Stimulated activated naive CD8-positive, alpha-beta T cell treated with anti-CD3 and anti-CD28 coated beads, Interleukin-15, Interleukin-2, amounts not matched to agents 100 ng/mL and 50 ng/mL, for 24 hours (primary cell): ENCODE data around the gene PCGF5.
A peak's percentile ranks its signal among the peaks of the same experiment; 100 is the strongest.

ENCODE experiments used
- H3K27ac Mint-ChIP-seq: one replicate; pipeline ENCODE4 v1.8.0; 2021; ENCODE audit warnings: mild to moderate bottlenecking, mixed read lengths
- H3K27me3 Mint-ChIP-seq: one replicate; pipeline ENCODE4 v1.8.0; 2021; ENCODE audit warnings: mixed read lengths
- H3K36me3 Mint-ChIP-seq: one replicate; pipeline ENCODE4 v1.8.0; 2021; ENCODE audit warnings: low read depth, mixed read lengths
- H3K4me1 Mint-ChIP-seq: one replicate; pipeline ENCODE4 v1.8.0; 2021; ENCODE audit warnings: low read depth, mixed read lengths
- H3K4me3 Mint-ChIP-seq: one replicate; pipeline ENCODE4 v1.8.0; 2021; ENCODE audit warnings: mild to moderate bottlenecking, mixed read lengths
- H3K9me3 Mint-ChIP-seq: one replicate; pipeline ENCODE4 v1.8.0; 2021; ENCODE audit warnings: mixed read lengths

The PCGF5 gene

DNA sequence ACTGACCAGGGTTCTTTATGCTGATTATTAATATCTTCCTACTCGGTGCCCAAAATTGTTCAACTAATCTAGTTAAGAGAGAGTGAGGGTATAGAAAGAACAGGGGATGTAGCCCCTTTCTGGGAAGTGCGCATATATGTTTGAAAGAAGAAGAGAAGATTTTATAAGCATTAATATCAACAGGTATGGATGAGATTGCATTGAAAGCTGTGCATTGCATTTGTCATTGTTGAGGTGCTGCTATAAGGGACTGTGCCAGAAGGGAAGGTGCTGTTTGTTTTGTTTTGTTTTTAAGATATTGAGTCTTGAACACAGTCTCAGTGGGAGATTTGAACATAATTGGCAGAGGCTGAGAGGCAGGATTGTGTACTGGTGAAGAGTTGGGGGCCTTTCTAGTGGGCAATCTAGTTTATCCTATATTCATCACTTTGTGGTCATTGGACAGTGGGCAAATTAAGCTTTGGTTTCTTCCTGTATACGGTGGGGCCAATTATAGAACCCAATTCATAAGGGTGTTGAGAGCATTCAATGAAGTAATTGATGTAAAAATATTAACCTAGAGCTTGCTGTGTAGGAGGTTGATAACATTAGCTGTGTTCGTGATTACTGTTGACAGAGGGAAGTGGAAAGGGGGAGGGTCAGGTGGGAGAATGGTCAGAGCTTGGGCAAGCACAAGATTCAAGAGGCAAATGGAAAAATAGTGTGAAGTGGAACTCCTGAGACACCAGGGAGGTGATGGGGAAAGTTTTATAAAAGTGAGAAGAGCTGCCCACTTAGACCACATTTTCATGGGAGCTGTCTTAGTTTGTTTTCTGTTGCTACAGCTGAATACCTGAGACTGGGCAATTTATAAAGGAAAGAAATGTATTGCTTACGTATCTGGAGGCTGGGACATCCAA lies 19.9 kb upstream of the PCGF5 start:
- no peaks in the 10 kb centered on the region for H3K9me3 Mint-ChIP-seq
- H3K27ac Mint-ChIP-seq, result peak overlapping the region; percentile 94
- H3K27me3 Mint-ChIP-seq, result no peaks in the 10 kb centered on the region
- H3K4me3 Mint-ChIP-seq, result peak overlapping the region; percentile 76
- H3K4me1 Mint-ChIP-seq, result peaks cover 92% of the 10 kb centered on the region
- H3K36me3 Mint-ChIP-seq, result peaks cover 13% of the 10 kb centered on the region

DNA sequence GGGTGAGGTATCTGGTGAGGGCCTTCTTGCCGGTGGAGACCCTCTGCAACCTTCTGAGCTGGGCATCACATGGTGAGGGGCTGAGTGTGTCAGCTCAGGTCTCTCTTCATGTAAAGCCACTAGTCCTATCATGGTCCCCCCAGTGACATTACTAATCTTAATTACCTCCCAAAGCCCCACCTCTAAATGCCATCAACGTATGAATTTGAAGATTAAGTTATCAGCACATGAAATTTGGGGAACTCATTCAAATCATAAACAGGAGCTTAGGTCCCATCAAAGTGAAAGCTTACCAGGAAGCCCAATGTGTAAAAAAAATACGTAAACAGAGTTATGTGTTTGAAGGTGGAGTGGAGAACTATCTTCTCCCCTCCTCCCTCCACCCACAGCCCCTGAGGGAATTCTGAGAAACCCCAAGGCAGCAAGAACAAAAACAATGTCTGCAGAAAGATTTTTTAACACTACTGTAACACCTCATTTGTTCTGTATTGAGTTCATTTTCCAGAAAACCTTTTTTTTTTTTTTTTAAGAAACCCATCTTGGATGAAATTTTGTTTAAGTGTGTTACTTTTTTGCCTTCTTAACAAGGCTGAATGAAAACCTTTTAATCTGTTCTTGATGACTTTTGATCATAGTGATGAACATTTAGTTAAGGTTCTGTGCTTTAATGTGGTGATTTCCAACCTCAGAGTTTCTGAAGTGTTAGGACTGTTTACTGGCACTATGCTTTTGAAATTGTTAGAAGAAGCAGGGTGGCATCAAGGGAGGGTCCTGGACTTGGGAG lies 19.1 kb upstream of the PCGF5 start:
- Mint-ChIP-seq H3K9me3 (no peaks in the 10 kb centered on the region), H3K36me3 (peaks cover 13% of the 10 kb centered on the region), H3K27me3 (no peaks in the 10 kb centered on the region), H3K4me3 (peak overlapping the region; percentile 76), H3K27ac (peak overlapping the region; percentile 94), H3K4me1 (peaks cover 92% of the 10 kb centered on the region)

DNA sequence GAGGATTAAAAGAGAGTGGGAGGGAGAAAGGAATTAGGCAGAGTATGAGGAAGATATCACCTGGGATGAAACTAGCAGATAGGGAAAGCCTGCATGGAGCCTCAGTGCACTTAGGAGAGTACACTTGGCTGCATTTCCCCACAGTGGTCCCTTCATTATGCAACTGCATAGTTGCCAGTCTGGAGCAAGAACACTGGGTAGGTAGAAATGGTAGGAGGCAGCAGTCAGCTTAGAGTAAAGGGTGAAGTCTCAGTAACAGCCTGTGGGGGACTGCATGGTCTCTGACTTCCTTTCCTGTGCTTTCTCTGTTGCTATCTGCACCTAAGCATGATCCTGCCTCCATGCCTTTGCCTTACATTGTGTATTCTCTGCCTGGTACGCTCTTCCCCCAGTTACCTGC lies 14.0 kb upstream of the PCGF5 start:
- Mint-ChIP-seq H3K27me3 (no peaks in the 10 kb centered on the region), H3K27ac (peak overlapping the region; percentile 36), H3K36me3 (peaks cover 4% of the 10 kb centered on the region), H3K4me1 (peaks cover 85% of the 10 kb centered on the region), H3K9me3 (no peaks in the 10 kb centered on the region), H3K4me3 (peak overlapping the region; percentile 27)

DNA sequence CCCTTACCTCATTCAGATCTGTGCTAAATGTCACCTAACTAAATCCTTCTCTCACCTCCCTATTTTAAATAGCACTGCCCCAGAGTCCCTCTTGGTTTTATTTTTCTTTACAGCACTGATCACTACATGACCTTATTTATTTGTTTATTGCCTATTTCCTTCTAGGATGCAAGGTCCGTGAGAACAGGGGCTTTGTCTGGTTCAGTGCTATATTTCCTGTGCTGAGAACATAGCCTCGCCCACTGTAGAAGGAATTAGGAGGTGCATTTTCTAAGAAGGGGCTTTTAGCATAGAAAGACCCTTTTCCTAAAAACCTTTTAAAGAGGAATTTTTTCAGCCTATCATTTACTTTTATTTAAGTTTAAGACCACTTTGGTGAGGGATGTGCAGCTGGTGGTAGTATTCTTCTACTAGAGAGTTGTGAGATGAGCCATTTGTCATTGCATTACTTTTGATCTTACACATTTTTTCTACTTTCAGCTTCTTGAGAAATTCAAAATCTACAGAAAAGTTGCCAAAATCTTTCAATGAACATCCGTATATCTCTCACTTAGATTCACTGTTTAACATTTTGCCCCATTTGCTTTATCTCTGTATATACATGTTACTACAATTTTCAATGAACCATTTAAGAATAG lies 13.5 kb upstream of the PCGF5 start:
- H3K4me1 Mint-ChIP-seq, result peaks cover 82% of the 10 kb centered on the region
- peak overlapping the region; percentile 36 for H3K27ac Mint-ChIP-seq
- H3K27me3 Mint-ChIP-seq, result no peaks in the 10 kb centered on the region
- peak overlapping the region; percentile 27 for H3K4me3 Mint-ChIP-seq
- peaks cover 4% of the 10 kb centered on the region for H3K36me3 Mint-ChIP-seq
- no peaks in the 10 kb centered on the region for H3K9me3 Mint-ChIP-seq

DNA sequence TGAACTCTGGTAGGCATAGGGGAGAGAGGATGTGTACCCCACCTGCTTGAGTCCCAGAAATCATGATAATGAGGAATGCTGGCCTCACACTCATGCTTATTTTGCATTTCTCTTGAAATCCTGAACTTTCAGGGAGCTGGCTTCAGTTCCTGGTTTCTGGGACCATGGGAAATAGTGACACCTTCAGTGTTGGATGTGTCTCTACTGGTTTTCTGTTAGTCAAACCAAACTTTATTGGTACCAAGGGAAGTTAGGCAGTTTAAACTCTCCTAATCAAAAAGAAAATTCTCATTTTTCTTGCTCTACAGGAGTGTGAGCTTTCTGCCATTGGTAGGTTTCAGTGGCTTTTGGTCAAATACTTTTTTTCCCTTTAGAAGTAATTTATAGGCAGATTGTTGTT lies 11.8 kb upstream of the PCGF5 start:
- Mint-ChIP-seq H3K36me3 (peaks cover 4% of the 10 kb centered on the region), H3K27ac (peak overlapping the region; percentile 28), H3K9me3 (no peaks in the 10 kb centered on the region), H3K4me1 (peaks cover 76% of the 10 kb centered on the region), H3K4me3 (no peak overlapping the region), H3K27me3 (no peaks in the 10 kb centered on the region)

DNA sequence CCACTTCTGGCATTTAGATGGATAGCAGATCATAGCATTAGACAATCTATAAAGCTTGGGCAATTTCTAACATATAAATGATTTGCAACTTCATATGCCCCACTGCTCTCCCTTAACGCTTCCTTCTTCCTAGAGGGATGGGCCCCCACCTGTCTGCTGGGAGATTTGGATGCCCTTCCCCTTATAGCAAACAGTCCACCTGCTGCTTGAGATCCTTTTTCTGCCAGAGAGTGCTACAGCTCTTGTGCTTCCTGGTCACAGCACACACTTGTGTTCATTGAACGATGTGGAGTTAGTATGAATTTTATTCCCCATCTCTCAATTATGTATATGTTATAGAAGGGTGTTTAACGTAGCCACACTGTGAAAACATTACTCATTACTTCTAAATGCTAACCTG lies 10.4 kb upstream of the PCGF5 start:
- Mint-ChIP-seq H3K4me1 (peaks cover 73% of the 10 kb centered on the region), H3K4me3 (no peak overlapping the region)

DNA sequence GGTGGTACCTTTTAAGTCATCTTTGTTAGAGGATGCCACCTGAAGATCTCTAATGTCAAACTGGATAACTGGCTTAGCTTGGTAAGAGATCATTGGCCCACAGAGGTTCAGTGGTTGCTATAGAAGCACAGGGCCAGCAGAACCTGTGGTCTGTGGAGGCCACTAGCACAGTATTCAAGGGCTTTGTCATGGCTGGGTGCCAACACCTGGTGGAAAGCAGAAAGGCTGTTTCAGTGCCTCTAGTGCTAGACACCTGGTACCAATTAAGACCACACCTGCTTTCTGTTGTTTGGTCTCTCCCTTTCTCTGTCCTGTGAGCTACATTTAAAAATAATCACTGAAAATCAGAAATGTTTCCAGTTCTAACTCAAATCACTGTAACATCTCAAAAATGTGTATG lies 10.0 kb upstream of the PCGF5 start:
- H3K27me3 Mint-ChIP-seq, result no peaks in the 10 kb centered on the region
- peaks cover 73% of the 10 kb centered on the region for H3K4me1 Mint-ChIP-seq
- no peak overlapping the region for H3K4me3 Mint-ChIP-seq
- no peak overlapping the region for H3K27ac Mint-ChIP-seq
- no peaks in the 10 kb centered on the region for H3K9me3 Mint-ChIP-seq
- H3K36me3 Mint-ChIP-seq, result peaks cover 4% of the 10 kb centered on the region

More for the DNA sequence above, 10.4 kb upstream of the PCGF5 start:
- Mint-ChIP-seq H3K9me3 (no peaks in the 10 kb centered on the region), H3K27ac (peak overlapping the region; percentile 21), H3K27me3 (no peaks in the 10 kb centered on the region), H3K36me3 (peaks cover 4% of the 10 kb centered on the region)

DNA sequence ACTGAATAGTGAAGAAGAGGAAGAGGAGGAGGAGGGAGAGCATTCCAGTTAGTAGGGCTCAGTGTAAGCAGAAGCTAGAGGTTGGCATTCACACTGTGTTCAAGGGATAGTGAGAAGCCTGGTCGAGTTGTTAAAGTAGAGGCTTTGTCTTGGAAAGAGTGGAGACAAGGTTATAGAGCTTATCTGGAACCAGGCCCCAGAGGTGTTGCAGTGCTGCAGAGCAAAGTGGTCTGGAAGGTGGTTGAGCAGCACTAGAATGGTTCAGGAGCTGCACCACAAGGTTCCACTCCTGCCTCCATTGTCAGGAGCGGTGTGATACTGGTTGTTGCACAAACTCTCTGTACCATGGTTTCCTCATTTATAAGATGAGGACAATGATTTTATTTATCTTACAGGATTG lies 8.8 kb upstream of the PCGF5 start:
- no peak overlapping the region for H3K4me3 Mint-ChIP-seq
- no peaks in the 10 kb centered on the region for H3K9me3 Mint-ChIP-seq
- no peak overlapping the region for H3K27ac Mint-ChIP-seq
- peaks cover 4% of the 10 kb centered on the region for H3K36me3 Mint-ChIP-seq
- H3K27me3 Mint-ChIP-seq, result no peaks in the 10 kb centered on the region
- H3K4me1 Mint-ChIP-seq, result peaks cover 74% of the 10 kb centered on the region

DNA sequence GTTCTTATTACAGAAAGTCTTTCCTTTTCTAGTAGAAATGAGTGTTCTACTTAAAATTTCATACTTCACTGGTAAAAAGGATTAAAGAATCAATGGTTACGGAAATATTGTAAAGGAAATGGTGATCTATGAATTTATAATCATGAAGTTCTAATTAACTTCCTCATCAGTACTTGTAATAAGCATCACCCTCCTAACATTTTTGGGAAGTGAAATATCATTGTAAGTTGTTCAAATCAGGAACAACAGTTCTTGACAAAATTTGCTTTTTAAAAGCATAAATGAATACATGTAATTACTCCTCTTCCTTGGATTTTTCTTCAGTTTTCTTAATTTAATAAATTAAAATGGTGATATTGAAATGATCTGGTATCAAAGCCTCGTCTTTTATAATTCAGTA lies 5.6 kb upstream of the PCGF5 start:
- H3K36me3 Mint-ChIP-seq, result peaks cover 4% of the 10 kb centered on the region

DNA sequence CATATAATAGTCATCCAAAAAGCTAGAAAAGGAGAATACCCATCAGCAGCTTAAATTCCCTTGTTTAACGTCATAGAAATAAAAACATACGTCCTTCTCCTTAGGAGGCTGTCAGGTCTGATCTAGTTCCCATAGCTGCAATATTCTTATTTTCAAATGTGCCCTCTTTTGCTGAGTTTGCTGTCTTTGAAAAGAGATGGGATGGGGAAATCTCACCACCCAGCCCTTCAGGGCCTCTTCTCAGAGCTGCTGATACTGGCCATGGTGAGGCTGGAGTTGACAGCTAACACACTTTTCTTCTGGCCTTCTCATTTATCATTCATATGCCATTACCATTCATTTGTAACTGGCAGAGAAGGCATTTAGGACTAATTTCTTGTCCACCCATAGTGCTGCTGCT lies 5.1 kb upstream of the PCGF5 start:
- H3K27ac Mint-ChIP-seq, result no peak overlapping the region
- H3K27me3 Mint-ChIP-seq, result no peaks in the 10 kb centered on the region
- peaks cover 51% of the 10 kb centered on the region for H3K4me1 Mint-ChIP-seq
- H3K36me3 Mint-ChIP-seq, result no peaks in the 10 kb centered on the region
- H3K4me3 Mint-ChIP-seq, result no peak overlapping the region
- H3K9me3 Mint-ChIP-seq, result no peaks in the 10 kb centered on the region

More for the DNA sequence above, 5.6 kb upstream of the PCGF5 start:
- Mint-ChIP-seq H3K4me1 (peaks cover 52% of the 10 kb centered on the region), H3K4me3 (no peak overlapping the region), H3K27me3 (no peaks in the 10 kb centered on the region), H3K27ac (no peak overlapping the region), H3K9me3 (no peaks in the 10 kb centered on the region)

DNA sequence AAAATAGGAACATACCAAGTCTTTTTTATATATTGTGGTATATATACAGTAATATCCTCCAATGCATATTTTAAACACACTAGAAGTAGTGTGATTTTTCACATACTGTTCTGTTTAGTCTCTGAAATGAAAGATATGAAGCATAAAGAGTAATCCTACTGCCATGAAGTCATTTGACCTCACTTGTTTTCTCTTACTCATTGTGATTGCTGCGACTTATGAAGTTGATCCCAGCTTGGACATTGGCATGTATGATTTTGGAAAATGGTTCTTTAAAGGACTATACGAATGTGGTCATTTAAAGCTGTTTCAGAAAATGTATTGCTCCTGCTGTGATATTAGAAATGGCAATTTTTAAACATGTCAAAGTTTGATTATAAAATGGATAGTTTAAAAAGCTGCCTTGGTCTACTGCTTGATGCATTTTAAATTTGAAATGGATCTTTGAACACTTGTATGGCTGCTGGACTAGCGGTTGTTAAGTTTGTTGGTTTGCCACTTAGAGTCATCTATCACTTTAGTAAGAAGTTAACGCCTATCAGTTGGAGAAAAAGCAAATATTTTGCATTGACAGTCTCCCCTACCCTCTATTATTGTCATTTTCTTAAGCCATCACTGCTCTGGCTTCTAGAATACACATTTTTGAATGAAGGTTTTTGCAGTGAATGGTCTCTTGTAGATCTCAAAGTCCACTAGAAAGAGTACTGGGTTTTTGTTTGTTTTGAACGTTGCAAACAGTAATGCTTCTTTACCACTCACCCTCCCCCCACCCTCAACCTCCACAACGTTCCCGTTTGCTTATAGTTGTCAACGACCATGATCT lies 881 bp upstream of the PCGF5 start:
- H3K9me3 Mint-ChIP-seq, result no peaks in the 10 kb centered on the region
- H3K27ac Mint-ChIP-seq, result peak overlapping the region; percentile 72
- H3K36me3 Mint-ChIP-seq, result peaks cover 26% of the 10 kb centered on the region
- H3K4me1 Mint-ChIP-seq, result peaks cover 52% of the 10 kb centered on the region
- no peaks in the 10 kb centered on the region for H3K27me3 Mint-ChIP-seq
- H3K4me3 Mint-ChIP-seq, result peak overlapping the region; percentile 81

DNA sequence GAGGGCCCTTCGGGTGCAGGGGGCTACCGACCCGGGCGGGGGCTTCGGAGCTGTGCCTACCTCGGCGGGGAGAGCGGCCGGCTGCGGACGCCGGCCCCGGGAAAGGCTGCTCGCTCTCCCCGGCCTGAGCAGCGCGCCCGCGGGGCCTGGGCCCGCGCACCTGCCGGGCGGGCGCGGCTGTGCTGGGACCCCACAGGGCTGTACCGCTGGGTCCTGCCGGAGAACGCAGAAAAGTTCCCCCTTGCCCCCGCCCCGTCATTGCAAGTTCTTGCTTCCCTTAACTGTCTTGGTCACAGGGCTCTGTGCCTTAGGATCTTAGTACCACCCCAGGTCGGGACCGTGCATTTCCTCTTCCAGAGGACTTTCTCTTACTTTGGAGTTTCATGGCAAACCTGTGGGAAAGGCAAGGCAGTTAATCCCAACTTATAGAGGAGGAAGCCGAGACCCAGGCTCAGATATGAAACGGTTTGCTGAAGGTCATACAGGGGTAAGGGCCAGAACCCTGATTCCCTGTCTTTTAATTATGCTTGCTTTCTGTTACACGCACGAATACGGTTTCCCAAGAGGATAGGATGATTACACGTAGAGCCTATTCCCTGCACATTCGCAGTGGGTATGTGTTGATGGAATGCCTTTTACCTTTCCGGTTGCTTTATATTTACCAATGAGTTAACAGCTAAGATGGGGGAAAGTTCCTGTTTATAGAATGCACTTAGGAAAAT lies 652 bp downstream of the PCGF5 start:
- peaks cover 45% of the 10 kb centered on the region for H3K4me1 Mint-ChIP-seq
- H3K27ac Mint-ChIP-seq, result peak overlapping the region; percentile 89
- no peaks in the 10 kb centered on the region for H3K27me3 Mint-ChIP-seq
- H3K4me3 Mint-ChIP-seq, result peak overlapping the region; percentile 94
- no peaks in the 10 kb centered on the region for H3K9me3 Mint-ChIP-seq
- peaks cover 29% of the 10 kb centered on the region for H3K36me3 Mint-ChIP-seq

DNA sequence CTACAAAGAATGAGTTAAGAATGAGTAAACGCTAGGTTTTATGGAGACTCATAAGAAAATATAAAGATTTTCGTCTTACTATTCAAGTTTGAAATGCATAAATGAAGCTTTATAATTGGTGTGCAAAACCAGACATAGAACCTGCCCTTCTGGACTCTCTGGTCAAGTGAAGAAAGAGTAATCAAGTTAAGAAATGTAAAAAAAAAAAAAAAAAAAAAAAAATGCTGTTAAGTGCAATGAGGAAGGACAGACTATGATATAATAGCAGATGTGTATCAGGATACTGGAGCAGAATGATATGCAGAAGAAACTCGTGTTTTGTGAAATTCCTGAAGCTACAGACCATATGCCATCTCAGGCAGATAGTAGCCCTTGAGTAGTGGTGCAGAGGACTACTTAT lies 5.6 kb downstream of the PCGF5 start:
- no peaks in the 10 kb centered on the region for H3K9me3 Mint-ChIP-seq
- no peak overlapping the region for H3K27ac Mint-ChIP-seq
- H3K36me3 Mint-ChIP-seq, result peaks cover 42% of the 10 kb centered on the region
- H3K27me3 Mint-ChIP-seq, result no peaks in the 10 kb centered on the region
- peaks cover 51% of the 10 kb centered on the region for H3K4me1 Mint-ChIP-seq
- no peak overlapping the region for H3K4me3 Mint-ChIP-seq

DNA sequence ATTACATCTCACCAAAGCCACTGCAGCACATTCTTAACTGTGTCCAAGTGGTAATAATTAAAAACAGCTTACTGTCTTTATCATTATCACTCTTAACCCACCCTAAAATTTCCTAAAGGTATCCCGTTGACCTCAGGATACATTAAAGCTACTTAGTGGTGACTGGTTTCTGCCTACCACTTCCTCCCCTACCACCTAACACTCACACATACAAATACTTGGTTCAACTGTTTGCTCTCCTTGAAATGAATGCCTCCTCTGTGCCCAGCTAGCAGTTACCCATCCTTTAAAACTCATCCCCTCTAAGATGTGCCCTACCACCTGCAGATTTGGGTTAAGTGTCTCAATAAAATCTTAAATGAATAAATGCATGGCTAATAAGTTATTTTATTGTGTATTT lies 7.1 kb downstream of the PCGF5 start:
- H3K9me3 Mint-ChIP-seq, result no peaks in the 10 kb centered on the region
- H3K36me3 Mint-ChIP-seq, result peaks cover 30% of the 10 kb centered on the region
- H3K27me3 Mint-ChIP-seq, result no peaks in the 10 kb centered on the region
- H3K27ac Mint-ChIP-seq, result no peak overlapping the region
- peaks cover 36% of the 10 kb centered on the region for H3K4me1 Mint-ChIP-seq
- H3K4me3 Mint-ChIP-seq, result no peak overlapping the region
